ENCODE data around the gene ZNF614.
"Not testable (repeated sequence)": the region's sequence is repeated elsewhere in the genome, so short reads cannot be mapped to it uniquely, and the experiment has no call there.

ZNF614 gene

DNA sequence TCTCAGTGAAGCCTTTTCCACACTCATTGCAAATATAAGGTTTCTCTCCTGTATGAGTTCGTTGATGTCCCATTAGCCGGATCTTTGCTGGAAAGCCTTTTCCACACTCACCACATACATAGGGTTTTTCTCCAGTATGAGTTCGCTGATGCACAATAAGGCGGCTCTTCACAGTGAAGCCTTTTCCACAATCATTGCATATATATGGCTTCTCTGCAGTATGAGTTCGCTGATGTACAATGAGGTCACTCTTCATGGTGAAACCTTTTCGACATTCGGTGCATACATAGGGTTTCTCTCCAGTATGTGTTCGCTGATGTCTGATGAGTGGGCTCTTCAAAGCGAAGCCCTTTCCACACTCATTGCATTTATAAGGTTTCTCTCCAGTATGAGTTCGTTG is 34.8 kb downstream of the ZNF614 start:
- DNase-seq (ENCODE audit: extremely low read depth in 1 of 2, low read depth in 1 of 2) = no peak

DNA sequence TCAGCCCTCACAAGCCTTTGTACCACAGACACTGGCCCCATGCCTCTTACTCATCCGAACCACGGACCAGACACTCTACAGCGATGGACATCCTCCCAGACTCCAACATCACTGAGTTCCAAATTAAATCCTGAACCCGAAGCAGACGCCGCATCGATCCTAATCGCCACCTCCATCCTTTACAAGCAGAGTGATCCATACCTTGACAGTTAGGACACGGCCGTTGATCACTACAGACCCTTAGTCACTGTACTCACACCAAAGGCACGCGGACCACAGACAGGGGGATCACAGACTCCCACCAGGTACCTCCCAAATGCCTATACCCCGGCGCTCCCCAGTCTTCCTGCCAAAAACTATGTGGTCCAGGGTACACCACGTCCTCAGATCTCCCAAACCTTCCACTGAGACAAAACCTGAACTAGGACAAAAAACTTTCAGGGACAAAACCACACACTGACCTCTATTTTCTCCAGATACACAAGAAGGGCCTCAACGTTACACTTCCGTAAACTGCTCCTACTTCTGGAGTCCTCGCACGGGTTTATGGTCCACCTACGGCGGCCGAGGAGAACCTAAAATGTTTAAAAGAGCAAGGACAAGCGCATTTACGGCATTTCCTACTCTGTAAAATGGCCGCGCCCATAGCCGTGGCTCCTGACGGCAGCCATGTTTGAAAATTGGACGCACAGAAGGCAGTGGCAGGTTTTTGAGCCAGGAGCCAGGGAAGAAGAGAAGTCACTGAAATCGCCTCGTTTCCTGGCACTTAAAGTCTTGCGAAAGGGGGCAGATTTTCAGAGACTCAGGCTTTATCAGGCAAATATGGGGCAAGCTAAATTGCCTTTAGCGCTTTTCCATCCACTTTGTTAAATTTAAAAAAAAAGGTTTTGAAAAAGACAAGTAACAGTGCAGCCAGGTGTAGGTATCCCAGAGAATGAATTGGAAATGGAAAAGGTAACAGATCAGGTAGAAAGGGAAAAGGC is 41.6 kb downstream of the ZNF614 start, which contains the start of gene ZNF350:
TSS of gene ZNF350 (minus strand) at position 532 of the 983 bp plus-strand sequence. CDS start 12,480 bp downstream, outside the sequence.
- peak; percentile 71 to 76 for DNase-seq (ENCODE audit: extremely low read depth in 1 of 2, low read depth in 1 of 2)

DNA sequence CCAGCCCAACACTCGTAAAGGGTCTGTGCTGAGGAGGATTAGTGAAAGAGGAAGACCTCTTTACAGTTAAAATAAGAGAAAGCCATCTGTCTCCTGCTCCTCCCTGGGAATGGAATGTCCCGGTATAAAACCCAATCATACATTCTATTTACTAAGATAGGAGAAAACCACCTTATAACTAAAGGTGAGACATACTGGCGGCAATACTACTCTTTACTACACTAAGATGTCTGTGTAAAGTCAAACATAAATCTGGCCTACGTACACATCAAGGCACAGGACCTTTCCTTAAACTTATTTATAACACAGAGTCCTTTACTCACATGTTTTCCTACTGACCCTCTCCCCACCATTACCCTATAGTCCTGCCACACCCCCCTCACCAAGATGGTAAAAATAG is 44.8 kb downstream of the ZNF614 start:
- no peak for DNase-seq (ENCODE audit: extremely low read depth in 1 of 2, low read depth in 1 of 2)

DNA sequence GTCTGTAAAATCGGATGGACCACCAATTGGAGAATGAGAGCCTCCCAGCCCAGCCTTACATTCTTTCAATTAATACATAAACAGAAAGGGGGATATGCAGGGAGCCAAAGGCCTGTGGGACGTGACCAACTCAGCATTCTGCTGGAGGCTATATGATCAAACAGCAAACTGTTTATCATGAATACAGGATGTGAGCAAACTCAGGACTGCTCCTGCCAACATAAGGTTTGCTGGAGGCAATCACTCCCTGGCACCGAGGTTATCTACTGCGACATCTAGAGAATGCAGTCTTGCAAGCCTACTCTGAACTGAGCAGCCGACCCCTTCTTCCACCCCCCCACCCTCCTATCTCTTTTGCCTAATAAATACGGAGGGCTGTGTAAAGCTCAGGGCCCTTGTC is 47.3 kb downstream of the ZNF614 start:
- DNase-seq (ENCODE audit: extremely low read depth in 1 of 2, low read depth in 1 of 2) = not testable (repeated sequence)

DNA sequence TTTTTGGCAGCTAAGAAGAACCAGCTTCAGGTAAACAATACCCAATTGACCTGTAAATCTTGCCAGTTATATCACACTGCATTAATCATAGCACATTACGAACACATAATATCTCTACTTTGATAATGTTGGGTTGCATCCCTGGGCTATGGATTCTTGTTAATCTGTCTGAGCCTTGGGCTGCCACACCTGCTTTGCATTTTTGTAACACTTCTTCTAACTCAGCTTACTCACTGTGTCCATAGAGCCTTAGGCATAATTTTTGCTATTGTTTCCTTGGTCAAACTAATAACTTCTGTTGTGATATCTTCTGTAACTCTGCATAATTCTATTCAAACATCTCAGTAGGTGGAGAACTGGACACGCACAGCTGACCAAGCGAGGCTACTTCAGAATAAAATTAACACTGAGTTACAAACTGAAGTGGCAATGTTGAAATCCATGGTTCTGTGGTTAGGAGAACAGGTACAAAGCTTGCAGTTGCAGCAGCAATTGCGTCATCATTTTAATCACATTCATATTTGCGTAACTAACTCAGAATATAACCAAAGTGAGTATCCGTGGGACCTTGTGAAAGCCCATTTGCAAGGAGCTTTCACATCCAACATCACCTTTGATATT is 48.0 kb downstream of the ZNF614 start:
- no peak for DNase-seq (ENCODE audit: extremely low read depth in 1 of 2, low read depth in 1 of 2)

DNA sequence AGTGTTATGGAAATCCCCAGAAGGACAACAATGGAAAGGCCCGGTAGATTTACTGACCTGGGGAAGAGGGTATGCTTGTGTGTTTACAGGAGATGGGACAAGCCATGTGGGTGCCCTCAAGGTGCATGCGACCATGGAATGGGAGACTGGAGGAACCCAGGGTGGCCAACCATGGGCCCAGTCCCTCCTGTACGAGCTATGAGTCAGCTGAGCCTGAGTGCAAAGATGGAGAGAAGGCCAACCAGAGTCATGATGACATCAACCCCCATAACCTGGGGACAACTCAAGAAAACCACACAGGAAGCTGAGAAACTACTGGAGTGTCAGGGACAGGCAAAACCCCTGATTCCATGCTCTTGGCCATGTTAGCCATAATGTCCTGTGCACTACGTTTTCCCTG is 49.3 kb downstream of the ZNF614 start:
- no peak for DNase-seq (ENCODE audit: extremely low read depth in 1 of 2, low read depth in 1 of 2)

DNA sequence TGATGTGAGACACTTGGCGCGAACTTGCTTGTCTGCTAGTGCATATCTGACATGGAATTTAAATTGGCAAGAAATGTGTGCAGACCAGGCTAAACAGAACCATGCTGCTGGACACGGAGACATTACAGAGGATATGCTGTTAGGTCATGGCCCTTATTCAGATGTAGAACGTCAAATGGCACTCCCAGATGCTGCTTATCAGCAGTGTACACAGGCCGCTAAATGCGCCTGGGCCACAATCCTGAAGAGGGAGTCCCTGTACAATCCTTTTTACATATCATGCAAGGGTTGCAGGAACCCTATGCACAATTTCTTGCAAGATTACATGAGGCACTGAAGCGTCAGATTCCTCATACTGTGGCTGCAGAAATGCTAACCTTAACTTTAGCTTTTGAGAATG is 50.8 kb downstream of the ZNF614 start:
- DNase-seq (ENCODE audit: extremely low read depth in 1 of 2, low read depth in 1 of 2) = no peak

DNA sequence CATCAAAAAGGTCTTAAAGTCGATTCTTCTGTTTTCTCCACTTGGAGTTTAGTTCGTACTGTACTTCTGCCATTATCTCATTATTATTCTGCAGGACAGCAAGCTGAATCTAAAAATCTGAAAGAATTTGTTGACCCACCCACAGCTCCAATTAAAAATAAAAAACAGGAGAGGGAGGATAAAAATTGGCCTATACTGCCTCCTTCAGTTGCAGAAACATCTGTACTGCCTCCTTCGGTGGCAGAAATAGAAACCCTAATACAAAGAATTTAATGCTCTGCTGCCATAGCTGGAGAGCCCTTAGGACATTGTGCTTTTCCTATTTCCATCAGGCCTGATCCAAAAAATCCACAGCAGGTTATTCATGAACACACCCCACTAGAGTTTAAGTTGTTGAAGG is 51.3 kb downstream of the ZNF614 start:
- no peak for DNase-seq (ENCODE audit: extremely low read depth in 1 of 2, low read depth in 1 of 2)

DNA sequence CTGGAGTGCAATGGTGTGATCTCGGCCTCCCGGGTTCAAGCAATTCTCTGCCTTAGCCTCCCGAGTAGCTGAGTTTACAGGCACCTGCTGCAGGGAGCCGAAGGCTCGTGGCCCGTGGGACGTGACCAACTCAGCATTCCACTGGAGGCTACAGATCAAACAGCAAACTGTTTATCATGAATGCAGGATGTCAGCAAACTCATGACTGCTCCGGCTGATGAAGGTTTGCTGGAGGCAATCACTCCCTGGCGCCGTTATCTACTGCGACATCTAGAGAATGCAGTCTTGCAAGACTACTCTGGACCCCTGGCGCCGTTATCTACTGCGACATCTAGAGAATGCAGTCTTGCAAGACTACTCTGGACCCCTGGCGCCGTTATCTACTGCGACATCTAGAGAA is 52.4 kb downstream of the ZNF614 start:
- not testable (repeated sequence) for DNase-seq (ENCODE audit: extremely low read depth in 1 of 2, low read depth in 1 of 2)

DNA sequence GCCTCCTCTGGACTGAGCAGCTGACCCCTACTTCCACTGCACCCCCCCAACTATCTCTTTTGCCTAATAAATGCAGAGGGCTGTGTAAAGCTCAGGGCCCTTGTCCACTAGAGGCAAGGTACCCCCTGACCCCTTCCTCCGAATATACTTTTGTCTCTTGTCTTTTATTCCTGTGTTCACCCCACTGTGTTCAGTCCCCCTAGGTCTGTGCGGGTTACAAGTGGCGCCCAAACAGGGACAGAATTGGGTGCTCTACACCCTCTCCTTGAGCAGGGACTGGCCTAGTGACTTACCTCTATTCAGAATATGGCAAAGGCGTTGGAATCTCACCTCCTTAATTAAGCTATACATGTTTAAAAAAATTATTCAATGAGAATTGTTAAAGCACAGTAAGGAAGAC is 56.6 kb downstream of the ZNF614 start:
- DNase-seq (ENCODE audit: extremely low read depth in 1 of 2, low read depth in 1 of 2) = no peak

DNA sequence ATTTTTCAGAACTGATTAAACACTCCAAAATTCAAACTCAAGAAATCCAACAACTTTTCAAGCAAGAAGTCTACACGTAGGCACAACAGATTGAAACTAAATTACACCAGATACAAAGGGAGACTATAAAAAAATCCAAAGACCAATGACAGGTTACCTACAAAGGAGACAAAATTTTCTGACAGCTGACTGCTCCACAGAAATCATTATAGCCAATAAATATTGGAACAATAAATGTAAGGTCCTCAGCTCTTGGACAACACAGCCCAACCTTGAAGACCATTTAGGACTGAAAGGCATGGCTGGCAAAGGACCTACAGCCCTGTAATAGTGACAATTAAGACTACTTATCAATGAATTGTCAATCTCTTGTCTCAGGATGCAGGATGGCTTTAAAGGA is 57.5 kb downstream of the ZNF614 start:
- DNase-seq (ENCODE audit: extremely low read depth in 1 of 2, low read depth in 1 of 2) = no peak

DNA sequence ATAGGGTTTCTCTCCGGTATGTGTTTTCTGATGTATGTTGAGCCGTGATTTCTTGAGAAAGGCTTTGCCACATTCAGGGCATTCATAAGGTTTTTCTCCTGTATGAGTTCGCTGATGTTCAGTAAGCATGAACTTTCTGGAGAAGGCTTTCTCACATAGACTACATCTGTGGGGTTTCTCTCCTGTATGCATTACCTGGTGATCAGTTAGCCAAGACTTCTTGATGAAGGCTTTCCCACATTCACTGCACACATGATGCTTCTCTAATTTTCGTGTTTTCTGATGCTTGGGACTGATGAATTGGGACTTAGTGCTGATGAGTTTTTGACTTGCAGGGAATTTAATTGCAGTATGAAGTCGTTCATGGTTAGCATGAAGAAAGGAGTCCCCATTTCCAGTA is 62.6 kb downstream of the ZNF614 start:
- DNase-seq (ENCODE audit: extremely low read depth in 1 of 2, low read depth in 1 of 2) = no peak
